ENCODE data around the gene APC2. TPM values are rescaled to one million over a fixed set of nuclear protein-coding genes. Genes with fewer than 3 reads are reported as not detected.
A peak's percentile ranks its signal among the peaks of the same experiment; 100 is the strongest.

Gene APC2
- total and polyA plus RNA-seq, 12 donors = 0.06 to 12.9 (median 0.77) TPM

DNA sequence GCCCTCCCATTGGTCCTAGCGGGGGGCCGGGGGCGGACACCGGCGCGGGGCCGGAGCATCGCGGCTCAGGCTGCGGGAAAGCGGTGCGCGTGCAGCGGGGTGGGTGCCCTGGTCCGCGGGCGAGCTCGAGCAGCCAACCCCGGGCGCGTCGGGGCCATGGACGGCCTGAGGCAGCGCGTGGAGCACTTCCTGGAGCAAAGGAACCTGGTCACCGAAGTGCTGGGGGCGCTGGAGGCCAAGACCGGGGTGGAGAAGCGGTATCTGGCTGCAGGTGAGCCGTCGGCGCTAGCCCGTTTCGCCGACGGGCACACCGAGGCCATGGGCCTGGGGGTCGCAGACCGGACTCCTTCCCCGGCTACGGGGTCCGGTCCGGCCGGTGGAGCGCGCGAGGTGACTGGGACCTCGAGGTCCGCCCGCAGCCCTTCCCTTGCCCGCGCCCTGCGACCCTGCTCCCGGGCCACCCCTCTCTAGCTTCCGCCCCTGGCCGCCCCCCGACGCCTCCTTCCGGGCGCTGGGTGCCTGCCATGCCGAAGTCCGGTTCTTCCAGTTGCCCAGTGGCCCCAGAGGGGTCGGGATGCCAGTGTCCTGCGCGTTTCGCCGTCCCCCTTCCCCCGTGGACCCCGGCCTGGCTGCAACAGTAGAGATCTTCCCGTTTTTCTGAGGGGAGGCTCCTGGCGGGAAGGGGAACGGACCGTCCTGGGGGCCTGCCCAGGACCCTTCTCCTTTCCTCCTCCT, 41.4 kb downstream of the APC2 start, which contains the start of gene REEP6:
Gene REEP6 (plus strand): TSS at position 68 of the 735 bp plus-strand sequence. CDS start 89 bp downstream, at position 157.
- WGBS, 4 donors = 2 to 3% (median 2%) methylated on average over 20 to 73 of the region's 73 CpGs; no CpG with 5 or more reads in 1 of the 4 donors

DNA sequence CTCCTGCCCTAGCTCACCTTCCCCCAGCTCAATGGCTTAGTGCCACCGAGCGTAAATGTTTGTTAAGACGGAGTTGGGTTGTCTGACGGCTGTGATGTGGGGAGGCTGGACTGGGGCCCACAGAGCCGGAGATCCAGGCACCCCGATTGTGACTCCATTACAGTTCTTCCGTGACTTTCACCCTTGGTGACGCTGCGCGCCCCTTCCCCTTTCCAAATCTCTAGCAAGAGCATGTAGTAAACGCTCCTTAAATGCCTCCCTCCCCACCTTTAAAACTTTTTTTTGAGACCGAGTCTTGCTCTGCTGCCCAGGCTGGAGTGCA, 41.9 kb downstream of the APC2 start:
- WGBS, 4 donors = 35 to 53% (median 47%) methylated on average over 9 to 12 of the region's 12 CpGs
- intact Hi-C loops (cut with DNase I) = no loop called here
- DNase-seq = peak in 4 of 7 donors; percentile 47 to 65 (median 58)
- H3K36me3 ChIP-seq (replicated peaks in 1 of 2) = no peaks in the 10 kb centered on the region
- H3K27ac ChIP-seq = peak overlapping the region in 4 of 5 donors; percentile 68 to 86 (median 76)
- H3K9me3 ChIP-seq (replicated peaks in 1 of 3) = no peaks in the 10 kb centered on the region
- peaks cover 25 to 29% of the 10 kb centered on the region in 2 donors for H3K4me1 ChIP-seq (replicated peaks in 1 of 2)
- H3K4me3 ChIP-seq = peak overlapping the region in 2 of 4 donors; percentile 44 to 65
- no peaks in the 10 kb centered on the region for H3K27me3 ChIP-seq
- no peak for TF ChIP-seq POLR2A (IDR thresholded peaks at IDR 0.05)
- TF ChIP-seq, protein P1, sequence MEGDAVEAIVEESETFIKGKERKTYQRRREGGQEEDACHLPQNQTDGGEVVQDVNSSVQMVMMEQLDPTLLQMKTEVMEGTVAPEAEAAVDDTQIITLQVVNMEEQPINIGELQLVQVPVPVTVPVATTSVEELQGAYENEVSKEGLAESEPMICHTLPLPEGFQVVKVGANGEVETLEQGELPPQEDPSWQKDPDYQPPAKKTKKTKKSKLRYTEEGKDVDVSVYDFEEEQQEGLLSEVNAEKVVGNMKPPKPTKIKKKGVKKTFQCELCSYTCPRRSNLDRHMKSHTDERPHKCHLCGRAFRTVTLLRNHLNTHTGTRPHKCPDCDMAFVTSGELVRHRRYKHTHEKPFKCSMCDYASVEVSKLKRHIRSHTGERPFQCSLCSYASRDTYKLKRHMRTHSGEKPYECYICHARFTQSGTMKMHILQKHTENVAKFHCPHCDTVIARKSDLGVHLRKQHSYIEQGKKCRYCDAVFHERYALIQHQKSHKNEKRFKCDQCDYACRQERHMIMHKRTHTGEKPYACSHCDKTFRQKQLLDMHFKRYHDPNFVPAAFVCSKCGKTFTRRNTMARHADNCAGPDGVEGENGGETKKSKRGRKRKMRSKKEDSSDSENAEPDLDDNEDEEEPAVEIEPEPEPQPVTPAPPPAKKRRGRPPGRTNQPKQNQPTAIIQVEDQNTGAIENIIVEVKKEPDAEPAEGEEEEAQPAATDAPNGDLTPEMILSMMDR (IDR thresholded peaks at IDR 0.05) = no peak

More for the DNA sequence above, 41.4 kb downstream of the APC2 start, which contains the start of gene REEP6:
- DNase-seq = no peak
- intact Hi-C loops (cut with DNase I) = no loop called here
- peaks cover 25 to 29% of the 10 kb centered on the region in 2 donors for H3K4me1 ChIP-seq (replicated peaks in 1 of 2)
- no peaks in the 10 kb centered on the region for H3K27me3 ChIP-seq
- no peaks in the 10 kb centered on the region for H3K9me3 ChIP-seq (replicated peaks in 1 of 3)
- H3K4me3 ChIP-seq = peak within 1 kb of the TSS in 2 of 4 donors; percentile 44 to 66
- no peaks in the 10 kb centered on the region for H3K36me3 ChIP-seq (replicated peaks in 1 of 2)
- TF ChIP-seq, protein P1 (IDR thresholded peaks at IDR 0.05) = no peak
- peak; percentile 12 to 85 for TF ChIP-seq POLR2A (IDR thresholded peaks at IDR 0.05)
- peak within 1 kb of the TSS; percentile 38 to 86 (median 75) for H3K27ac ChIP-seq

DNA sequence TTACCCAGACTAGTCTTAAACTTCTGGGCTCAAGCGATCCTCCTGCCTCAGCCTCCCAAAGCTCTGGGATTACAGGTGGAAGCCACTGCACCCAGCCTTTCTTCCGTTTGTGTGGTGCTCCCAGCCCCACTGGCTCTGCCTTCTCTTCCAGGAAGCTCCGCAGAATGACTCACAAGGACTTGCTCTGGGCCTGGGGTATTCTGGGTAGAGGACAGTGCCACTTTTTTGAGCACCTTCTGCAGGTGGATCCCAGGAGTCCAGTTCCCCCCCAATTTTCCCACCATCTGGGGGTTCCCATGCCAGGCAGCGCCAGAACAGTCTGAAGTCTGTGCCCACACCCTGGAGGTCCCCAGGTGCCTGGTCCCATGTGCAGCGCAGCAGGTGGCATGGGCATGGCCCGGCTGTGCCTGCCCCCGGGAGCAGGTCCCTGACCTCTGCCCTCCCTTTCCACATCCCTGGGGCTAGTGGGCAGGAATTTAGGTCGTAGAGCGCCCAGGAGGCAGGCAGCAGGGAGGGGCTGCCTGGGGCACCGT, 42.6 kb downstream of the APC2 start:
- no peaks in the 10 kb centered on the region for H3K9me3 ChIP-seq (replicated peaks in 1 of 3)
- no peaks in the 10 kb centered on the region for H3K27me3 ChIP-seq
- peak overlapping the region in 4 of 5 donors; percentile 68 to 86 (median 76) for H3K27ac ChIP-seq
- intact Hi-C loops (cut with DNase I) = no loop called here
- 21 to 38% (median 32%) methylated on average over 3 to 10 of the region's 10 CpGs for WGBS, 4 donors
- H3K4me1 ChIP-seq (replicated peaks in 1 of 2) = peaks cover 25 to 29% of the 10 kb centered on the region in 2 donors
- H3K36me3 ChIP-seq (replicated peaks in 1 of 2) = no peaks in the 10 kb centered on the region
- peak in 1 of 2 donors; percentile 70 for TF ChIP-seq POLR2A (IDR thresholded peaks at IDR 0.05)
- TF ChIP-seq, protein P1 (IDR thresholded peaks at IDR 0.05) = no peak
- H3K4me3 ChIP-seq = peak overlapping the region in 1 of 4 donors; percentile 65
- peak in 5 of 7 donors; percentile 69 to 80 (median 73) for DNase-seq

DNA sequence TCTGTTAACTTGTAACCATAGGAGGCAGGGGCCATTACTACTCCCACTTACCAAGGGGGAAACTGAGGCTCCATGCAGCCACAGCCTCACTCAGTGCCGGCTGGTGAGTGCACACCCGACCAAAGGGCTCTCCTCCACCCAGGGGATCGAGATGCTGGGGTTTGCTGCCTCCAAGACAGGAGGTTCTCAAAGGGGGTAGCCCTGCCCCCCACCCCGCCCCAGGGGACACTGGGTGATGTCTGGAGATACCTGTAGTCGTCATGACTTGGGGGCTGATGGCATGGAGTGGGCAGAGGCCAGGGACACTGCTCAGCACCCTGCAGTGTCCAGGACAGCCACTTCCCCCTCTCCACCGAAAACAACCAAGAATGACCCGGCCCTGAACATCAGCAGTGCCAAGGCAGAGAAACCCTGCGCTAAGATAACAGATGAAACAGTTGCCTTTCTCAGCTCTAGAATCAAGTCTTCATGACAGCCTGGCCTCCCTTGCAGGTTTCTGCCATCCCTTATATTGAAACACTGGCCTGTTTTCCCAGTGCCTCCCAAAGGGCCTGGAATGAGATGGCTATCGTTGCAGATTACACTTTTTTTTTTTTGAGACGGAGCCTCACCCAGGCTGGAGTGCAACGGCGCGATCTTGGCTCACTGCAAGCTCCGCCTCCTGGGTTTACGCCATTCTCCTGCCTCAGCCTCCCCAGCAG, 44.3 kb downstream of the APC2 start:
- H3K4me1 ChIP-seq (replicated peaks in 1 of 2) = peaks cover 25 to 29% of the 10 kb centered on the region in 2 donors
- intact Hi-C loops (cut with DNase I) = no loop called here
- H3K4me3 ChIP-seq = no peak overlapping the region
- TF ChIP-seq POLR2A (IDR thresholded peaks at IDR 0.05) = no peak
- TF ChIP-seq, protein P1 (IDR thresholded peaks at IDR 0.05) = no peak
- no peaks in the 10 kb centered on the region for H3K27me3 ChIP-seq
- peak overlapping the region in 1 of 5 donors; percentile 1 for H3K27ac ChIP-seq
- H3K36me3 ChIP-seq (replicated peaks in 1 of 2) = no peaks in the 10 kb centered on the region
- 63 to 66% (median 64%) methylated on average over 8 to 15 of the region's 15 CpGs for WGBS, 4 donors
- peak in 1 of 7 donors; percentile 35 for DNase-seq
- H3K9me3 ChIP-seq (replicated peaks in 1 of 3) = no peaks in the 10 kb centered on the region
